GM12891 (cell line): Measurements from ENCODE around the gene SLX4IP.

Experiments
- DNase-seq: peaks from one replicate; pipeline ENCODE4 v3.0.0; 2011; ENCODE audit warnings: low spot score; ENCODE audit not compliant: insufficient read length
- FAIRE-seq: peaks from 2 replicates; lab custom pipeline; 2011; peaks lifted over from hg19 to GRCh38; lab: Jason Lieb, UNC
- PAX5 ChIP-seq: IDR thresholded peaks from 2 replicates; pipeline ENCODE4 v1.6.1; 2011; ENCODE audit warnings: low read length, moderate library complexity, mild to moderate bottlenecking; ENCODE audit not compliant: insufficient read depth, severe bottlenecking
- POLR2A ChIP-seq: IDR thresholded peaks from 2 replicates; pipeline ENCODE4 v1.6.1; 2011; ENCODE audit warnings: low read depth, low read length, control low read depth
- POLR2AphosphoS5 ChIP-seq: IDR thresholded peaks from 2 replicates; pipeline ENCODE4 v1.6.1; 2011; ENCODE audit warnings: low read depth, low read length, control low read depth
- POU2F2 ChIP-seq: IDR thresholded peaks from 2 replicates; pipeline ENCODE4 v1.6.1; 2011; ENCODE audit warnings: low read depth, mild to moderate bottlenecking, control low read depth, low read length, moderate library complexity
- SPI1 ChIP-seq: IDR thresholded peaks from 2 replicates; pipeline ENCODE4 v1.6.1; 2011; ENCODE audit warnings: low read depth, low read length, control low read depth
- TAF1 ChIP-seq: IDR thresholded peaks from 2 replicates; pipeline ENCODE4 v1.6.1; 2011; ENCODE audit warnings: low read depth, low read length, control low read depth

Gene SLX4IP

DNA sequence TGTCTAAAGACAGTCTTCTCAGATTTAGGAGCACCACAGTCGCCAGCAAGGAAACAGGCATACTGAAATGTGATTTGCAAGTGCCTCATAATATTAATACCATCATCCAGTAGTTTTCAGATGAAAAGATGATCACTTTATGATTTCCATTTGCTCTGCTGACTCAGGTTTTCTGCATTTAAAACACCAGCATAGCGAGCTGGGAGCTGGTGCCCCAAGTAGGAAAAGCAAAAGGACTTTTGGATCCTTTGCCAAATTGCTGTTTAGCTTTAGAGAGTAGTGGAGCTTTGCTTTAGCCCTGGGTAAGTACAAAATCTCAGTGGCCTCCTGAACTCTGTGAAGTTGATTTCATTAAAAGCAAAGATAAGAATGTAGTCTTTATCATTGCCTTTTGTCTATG, 160.2 kb downstream of the SLX4IP start:
- no peak for TF ChIP-seq POLR2A

DNA sequence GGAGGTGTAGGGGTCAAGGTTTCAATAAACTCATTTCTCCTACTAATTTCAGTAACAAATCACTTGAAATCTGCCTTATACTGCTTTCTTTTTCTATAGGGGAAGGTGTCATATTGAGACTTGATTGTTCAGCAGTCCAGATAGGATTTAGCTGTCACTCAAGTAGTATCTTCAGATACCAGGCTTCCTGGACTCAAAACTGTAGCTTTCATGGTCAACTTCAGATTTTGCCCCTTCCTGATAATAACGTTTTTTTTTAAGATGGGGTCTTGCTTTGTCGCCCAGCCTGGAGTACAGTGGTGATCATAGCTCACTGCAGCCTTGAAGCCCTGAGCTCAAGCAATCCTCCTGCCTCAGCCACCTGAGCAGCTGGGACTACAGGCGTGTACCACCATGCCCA, 160.9 kb downstream of the SLX4IP start:
- FAIRE-seq (no peak), DNase-seq (no peak)
- no peak for TF ChIP-seq TAF1
- TF ChIP-seq POLR2A, result no peak
- TF ChIP-seq POLR2AphosphoS5, result no peak
- no peak for TF ChIP-seq PAX5
- TF ChIP-seq POU2F2, result no peak
- TF ChIP-seq SPI1, result no peak

More for the DNA sequence above, 160.2 kb downstream of the SLX4IP start:
- FAIRE-seq (no peak), DNase-seq (no peak)

DNA sequence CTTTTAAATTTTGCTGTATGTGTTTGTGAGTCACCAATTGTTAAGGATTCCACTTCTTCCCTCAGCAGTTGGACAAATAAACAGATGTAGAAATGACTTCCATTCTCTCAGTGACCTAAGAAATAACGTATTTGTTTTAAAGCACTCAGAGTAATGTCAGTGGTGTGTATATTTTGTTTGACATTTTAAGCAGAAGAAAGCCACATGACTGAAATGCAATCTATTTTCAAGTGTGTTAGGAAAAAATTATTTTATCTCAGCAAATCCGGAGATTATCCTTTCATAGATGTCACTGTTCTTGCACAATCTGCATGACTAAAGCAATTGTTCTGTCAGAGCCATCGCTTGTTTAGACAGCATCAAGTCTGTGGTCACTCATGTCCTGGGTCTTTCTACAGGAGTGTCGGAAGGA, 161.6 kb downstream of the SLX4IP start:
- TF ChIP-seq SPI1 (no peak), PAX5 (no peak), TAF1 (no peak), POLR2A (no peak), POU2F2 (no peak)
- no peak for DNase-seq
- FAIRE-seq, result no peak

DNA sequence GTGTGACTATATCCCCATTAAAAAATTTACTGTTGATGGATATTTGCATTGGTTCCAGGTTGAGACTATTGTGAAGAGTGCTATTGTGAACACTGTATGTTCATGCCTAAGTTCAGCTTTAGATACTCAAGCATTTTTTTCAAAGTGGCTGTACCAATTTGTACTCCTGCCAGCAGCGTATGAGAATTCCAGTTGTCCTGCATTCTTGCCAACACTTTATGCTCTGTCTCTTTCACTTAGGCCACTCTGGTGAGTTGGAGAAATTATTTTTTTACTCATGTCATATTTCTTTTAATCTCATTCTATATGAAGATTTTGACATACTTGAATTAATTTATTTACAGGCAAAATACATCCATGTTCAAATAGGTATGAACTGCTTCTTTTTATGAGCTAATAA, 162.5 kb downstream of the SLX4IP start:
- DNase-seq (no peak), FAIRE-seq (no peak)
- TF ChIP-seq POLR2AphosphoS5 (no peak), PAX5 (no peak), SPI1 (no peak), POU2F2 (no peak), POLR2A (no peak), TAF1 (no peak)

DNA sequence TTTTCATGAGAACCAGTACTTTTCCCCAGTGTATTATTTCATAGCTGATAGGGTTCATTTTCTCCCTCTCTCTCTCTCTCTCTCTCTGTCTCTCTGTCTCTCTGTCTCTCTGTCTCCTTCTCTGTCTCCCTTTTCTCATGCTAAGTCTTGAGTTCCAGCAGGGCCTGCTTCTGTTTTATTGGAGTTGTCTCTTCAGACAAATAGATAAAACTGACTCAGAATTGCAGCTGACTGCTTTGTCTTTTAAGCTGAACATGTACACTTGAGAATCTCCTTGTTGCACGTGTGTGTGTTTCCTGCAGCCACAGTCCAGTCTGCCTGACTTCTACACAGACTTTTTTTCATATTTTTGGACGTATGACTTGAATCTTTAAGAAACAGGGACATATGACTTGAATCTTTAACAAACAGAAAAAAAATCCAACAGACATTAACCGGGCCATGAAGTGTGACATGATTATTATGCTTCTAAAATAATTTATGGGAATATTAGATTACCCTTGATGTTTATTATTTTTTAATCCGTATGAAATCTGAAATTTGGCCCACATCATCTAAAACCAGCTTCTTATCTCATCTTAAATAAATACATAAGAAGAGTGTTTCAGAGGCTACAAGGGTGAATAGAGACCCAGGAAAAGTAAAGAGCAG, 167.2 kb downstream of the SLX4IP start:
- DNase-seq (no peak), FAIRE-seq (no peak)
- no peak for TF ChIP-seq POLR2AphosphoS5
- TF ChIP-seq POU2F2, result no peak
- TF ChIP-seq TAF1, result no peak
- no peak for TF ChIP-seq POLR2A
- no peak for TF ChIP-seq PAX5
- TF ChIP-seq SPI1, result no peak

DNA sequence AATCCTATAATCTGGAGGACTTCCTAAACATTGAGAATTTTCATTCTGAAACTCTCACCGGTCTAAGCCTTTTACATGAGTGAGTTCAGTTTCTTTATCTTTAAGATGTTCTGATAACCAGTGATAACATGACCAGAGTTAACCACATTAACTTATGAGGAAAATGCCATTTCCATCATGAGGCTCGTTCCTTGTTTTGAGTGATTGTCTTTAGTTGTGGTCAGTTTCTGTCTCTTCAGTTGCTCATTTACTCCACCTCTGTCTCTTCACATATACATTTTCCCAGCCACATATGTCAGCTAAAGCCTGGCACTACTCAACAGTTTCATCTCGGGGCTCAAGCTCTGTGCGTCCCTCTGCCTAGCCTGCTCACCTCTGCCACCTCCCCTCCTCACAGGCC, 168.3 kb downstream of the SLX4IP start:
- DNase-seq (no peak), FAIRE-seq (no peak)
- TF ChIP-seq SPI1, result no peak

DNA sequence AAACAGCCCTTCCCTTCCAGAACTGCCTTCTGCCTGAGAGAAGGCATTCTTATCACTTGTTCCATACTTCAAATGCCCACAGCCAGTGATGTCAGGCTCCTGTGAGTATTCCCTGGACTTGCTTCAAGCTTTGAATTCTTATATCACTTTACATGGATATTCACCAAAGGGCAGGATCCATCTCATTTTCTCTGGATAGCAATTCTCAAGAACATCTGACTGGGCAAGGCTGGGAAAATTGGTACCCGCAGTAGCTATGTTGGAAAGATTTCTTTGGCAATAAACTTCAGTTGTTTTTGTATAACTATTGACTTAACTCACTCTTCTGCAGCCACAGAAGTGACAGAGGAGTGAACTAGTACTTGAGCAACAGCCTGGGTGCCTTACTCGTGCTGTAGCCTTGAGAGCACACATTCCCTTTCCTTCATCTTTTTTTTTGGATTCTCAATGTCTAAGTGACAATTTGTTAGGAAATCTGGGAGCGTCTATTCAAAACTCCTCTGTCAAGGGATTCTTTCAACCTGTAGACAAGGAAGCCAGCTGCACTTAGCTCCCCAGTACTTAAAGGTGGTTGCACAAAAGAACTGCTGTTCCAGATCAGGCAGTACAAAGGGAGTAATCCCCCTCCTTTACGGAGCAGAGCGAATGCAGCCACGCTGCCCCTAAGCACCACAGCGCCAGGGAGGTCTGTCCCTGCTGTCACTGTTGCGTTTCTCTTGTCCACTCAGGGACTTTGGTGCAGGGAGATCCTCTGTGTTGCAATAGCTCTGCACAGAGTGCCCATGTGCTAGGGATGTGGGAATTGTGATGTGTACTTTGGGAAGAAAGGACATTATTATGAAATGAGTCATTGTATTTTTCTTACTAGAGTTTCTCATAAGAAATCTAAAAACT, 169.1 kb downstream of the SLX4IP start:
- TF ChIP-seq SPI1 (no peak), TAF1 (no peak), POLR2AphosphoS5 (no peak), POLR2A (no peak), PAX5 (no peak), POU2F2 (no peak)
- FAIRE-seq, result no peak
- no peak for DNase-seq

DNA sequence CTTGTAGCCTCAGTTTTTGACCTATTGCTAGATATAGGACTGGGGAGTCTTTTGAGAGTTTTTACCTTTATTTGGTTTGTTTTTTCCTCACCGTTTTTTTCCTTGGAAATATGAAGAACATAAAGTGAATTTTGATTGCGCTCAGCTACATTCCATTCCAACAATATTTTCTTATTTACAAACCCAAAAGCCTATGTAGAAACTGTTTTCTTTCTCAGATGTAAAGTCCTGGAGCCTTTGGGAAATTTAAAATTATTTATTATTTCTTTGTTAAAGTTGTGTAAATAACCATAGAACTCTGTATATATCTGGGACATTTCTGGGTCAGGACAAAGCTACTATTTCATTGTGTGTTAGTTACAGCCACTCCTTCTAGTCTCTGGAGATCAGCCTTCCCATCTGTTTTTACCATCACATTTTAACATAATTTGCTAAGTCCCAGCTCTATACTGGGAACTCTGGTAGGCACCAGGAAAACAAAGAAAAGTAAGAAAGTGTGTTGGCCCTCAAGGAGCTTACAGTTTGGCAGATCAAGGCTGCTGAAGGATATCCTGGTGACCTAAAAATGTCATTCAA, 169.8 kb downstream of the SLX4IP start:
- DNase-seq (no peak), FAIRE-seq (no peak)
- TF ChIP-seq TAF1, result no peak
- no peak for TF ChIP-seq SPI1
- no peak for TF ChIP-seq POLR2AphosphoS5
- TF ChIP-seq PAX5, result no peak
- no peak for TF ChIP-seq POLR2A
- TF ChIP-seq POU2F2, result no peak

DNA sequence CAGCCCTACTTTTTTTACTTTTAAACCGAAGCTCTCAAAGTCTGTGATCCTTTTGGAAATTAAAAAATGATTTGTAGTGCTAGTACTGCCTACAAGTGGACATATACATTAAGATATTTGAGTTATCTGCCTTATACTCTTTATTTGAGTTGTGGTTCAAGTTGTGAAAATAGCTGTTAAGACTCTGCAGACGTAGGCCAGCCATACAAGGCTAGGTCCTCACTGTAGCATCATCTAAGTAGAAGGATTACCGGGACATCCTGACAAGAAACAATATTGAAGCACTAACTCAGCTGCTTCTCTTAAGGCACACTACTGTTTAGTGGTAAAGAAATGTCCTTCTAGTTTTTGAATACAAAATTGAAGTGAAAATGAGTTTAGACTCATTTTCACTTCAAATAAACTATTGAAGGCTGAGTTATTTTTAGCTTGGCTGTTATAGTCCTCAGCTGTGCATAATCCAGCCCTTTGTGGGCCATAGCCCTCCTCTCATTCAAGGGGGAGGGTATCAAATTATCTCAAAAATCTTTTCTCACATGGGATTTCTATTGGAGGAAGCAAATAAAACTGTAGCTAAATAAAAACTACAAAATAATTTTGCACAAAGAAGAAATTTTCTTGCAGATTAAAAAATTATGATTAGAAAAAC, 170.6 kb downstream of the SLX4IP start:
- FAIRE-seq, result no peak

More for the DNA sequence above, 170.6 kb downstream of the SLX4IP start:
- no peak for TF ChIP-seq POU2F2
- no peak for TF ChIP-seq POLR2A
- no peak for TF ChIP-seq POLR2AphosphoS5
- TF ChIP-seq TAF1, result no peak
- TF ChIP-seq PAX5, result no peak
- no peak for TF ChIP-seq SPI1
- DNase-seq, result no peak
